H1 (cell line): ENCODE results near the gene HNF1B. TPM values are rescaled to one million over a fixed set of nuclear protein-coding genes. Genes with fewer than 3 reads are reported as not detected.

ENCODE experiments used
- CTCF ChIA-PET: fragments of 300-600 bp; sonication (Branson Sonifier 250); formaldehyde crosslinking; loops from one replicate; lab custom pipeline; 2021; ENCODE audit not compliant: partially characterized antibody; lab: Charles Lee
- POLR2A ChIA-PET: fragments of 300-600 bp; sonication (Branson Sonifier 250); formaldehyde crosslinking; loops from one replicate; lab custom pipeline; 2021; ENCODE audit warnings: inconsistent platforms; ENCODE audit not compliant: partially characterized antibody; lab: Charles Lee
- DNase-seq, 2 experiments: peaks; one replicate each; pipeline versions ENCODE4 v3.0.0 to v3.0.0-alpha.2; 2010 to 2022; ENCODE audit warnings: low spot score in 2 of 2, low read depth in 1 of 2, mixed read lengths in 1 of 2
- FAIRE-seq: peaks from 2 replicates; lab custom pipeline; 2011; peaks lifted over from hg19 to GRCh38; lab: Jason Lieb, UNC
- H2AFZ ChIP-seq: 2 replicates; pipeline ENCODE4 v1.8.1; 2012; ENCODE audit warnings: low read length, inconsistent platforms
- H2AK5ac ChIP-seq: 2 replicates; pipeline ENCODE4 v1.6.1; 2013; ENCODE audit warnings: low read depth, low read length
- H2BK120ac ChIP-seq: replicated peaks from 2 replicates; pipeline ENCODE3; 2013; ENCODE audit warnings: low read depth, low read length, inconsistent platforms
- H2BK12ac ChIP-seq: 2 replicates; pipeline ENCODE4 v1.6.1; 2013; ENCODE audit warnings: low read depth, low read length
- H2BK15ac ChIP-seq: 2 replicates; pipeline ENCODE4 v1.6.1; 2013; ENCODE audit warnings: low read length
- H2BK20ac ChIP-seq: 2 replicates; pipeline ENCODE4 v1.6.1; 2013; ENCODE audit warnings: low read length
- H2BK5ac ChIP-seq: 2 replicates; pipeline ENCODE4 v1.6.1; 2013; ENCODE audit warnings: low read depth, low read length
- H3K14ac ChIP-seq: 2 replicates; pipeline ENCODE4 v1.6.1; 2013; ENCODE audit warnings: inconsistent platforms; ENCODE audit not compliant: insufficient read length
- H3K18ac ChIP-seq: 2 replicates; pipeline ENCODE4 v1.6.1; 2013; ENCODE audit warnings: low read length; ENCODE audit errors: extremely low read depth
- H3K23ac ChIP-seq: 2 replicates; pipeline ENCODE4 v1.6.1; 2013; ENCODE audit warnings: inconsistent platforms; ENCODE audit not compliant: insufficient read length
- H3K23me2 ChIP-seq: 2 replicates; pipeline ENCODE4 v1.6.1; 2013; ENCODE audit warnings: low read depth, low read length
- H3K27ac ChIP-seq: 2 replicates; pipeline ENCODE4 v1.6.1; 2011; ENCODE audit warnings: low read depth, low read length, inconsistent platforms
- H3K27me3 ChIP-seq, 4 experiments: replicated peaks in 1 of 4; 1 replicate in 1 of 4; 2 replicates in 3 of 4; pipeline versions ENCODE4 v1.6.1 to v1.8.1; 2011 to 2013; ENCODE audit warnings: low read length in 3 of 4, mild to moderate bottlenecking in 3 of 4, inconsistent platforms in 2 of 4, mixed read lengths in 2 of 4, moderate library complexity in 1 of 4; ENCODE audit not compliant: control insufficient read depth in 3 of 4, insufficient read depth in 3 of 4; ENCODE audit errors: extremely low read depth in 1 of 4
- H3K36me3 ChIP-seq, 4 experiments: 2 replicates each; pipeline versions ENCODE4 v1.6.1 to v1.8.1; 2011 to 2013; ENCODE audit warnings: mild to moderate bottlenecking in 4 of 4, low read length in 3 of 4, moderate library complexity in 2 of 4, control low read depth in 1 of 4, inconsistent platforms in 1 of 4; ENCODE audit not compliant: insufficient read depth in 4 of 4, control insufficient read depth in 2 of 4
- H3K4ac ChIP-seq: replicated peaks from 2 replicates; pipeline ENCODE3; 2013; ENCODE audit warnings: low read length, low read depth, mixed read lengths, inconsistent platforms; ENCODE audit not compliant: insufficient read length
- H3K4me1 ChIP-seq, 4 experiments: replicated peaks in 1 of 4; 1 replicate in 1 of 4; 2 replicates in 3 of 4; pipeline versions ENCODE4 v1.6.1 to v1.8.1; 2011 to 2013; ENCODE audit warnings: low read length in 3 of 4, inconsistent platforms in 2 of 4, mixed read lengths in 1 of 4; ENCODE audit not compliant: insufficient read depth in 4 of 4, control insufficient read depth in 3 of 4
- H3K4me2 ChIP-seq, 2 experiments: 2 replicates each; pipeline versions ENCODE4 v1.6.1 to v1.8.1; 2011 to 2013; ENCODE audit warnings: low read depth in 2 of 2, low read length in 2 of 2, control low read depth in 1 of 2, inconsistent platforms in 1 of 2, mild to moderate bottlenecking in 1 of 2; ENCODE audit not compliant: insufficient read depth in 1 of 2
- H3K4me3 ChIP-seq, 4 experiments: fragments of 200-600, 300-600 bp in 1 of 4; sonication (generic), shearing (Covaris generic), sonication (Bioruptor Twin) in 1 of 4; 2 replicates each; pipeline versions ENCODE4 v1.5.1 to v1.8.1; 2011 to 2016; ENCODE audit warnings: low read length in 4 of 4, low read depth in 3 of 4, control low read depth in 2 of 4, inconsistent platforms in 2 of 4, mild to moderate bottlenecking in 2 of 4, mixed read lengths in 1 of 4, moderate library complexity in 1 of 4; ENCODE audit not compliant: insufficient read depth in 2 of 4; ENCODE audit errors: extremely low read depth in 1 of 4
- H3K56ac ChIP-seq: replicated peaks from 2 replicates; pipeline ENCODE3; 2013; ENCODE audit warnings: low read depth, mild to moderate bottlenecking, mixed read lengths, low read length, inconsistent platforms; ENCODE audit not compliant: insufficient read length
- H3K79me1 ChIP-seq: 2 replicates; pipeline ENCODE4 v1.6.1; 2013; ENCODE audit warnings: low read depth, low read length, control low read depth
- H3K79me2 ChIP-seq, 2 experiments: 2 replicates each; pipeline versions ENCODE4 v1.6.1 to v1.8.1; 2012 to 2013; ENCODE audit warnings: low read length in 2 of 2, mild to moderate bottlenecking in 2 of 2, inconsistent platforms in 1 of 2; ENCODE audit not compliant: insufficient read depth in 2 of 2, control insufficient read depth in 1 of 2
- H3K9ac ChIP-seq, 4 experiments: replicated peaks in 1 of 4; 1 replicate in 1 of 4; 2 replicates in 3 of 4; pipeline versions ENCODE4 v1.6.1 to v1.8.1; 2011 to 2013; ENCODE audit warnings: low read depth in 3 of 4, low read length in 3 of 4, control low read depth in 2 of 4, mild to moderate bottlenecking in 2 of 4, moderate library complexity in 2 of 4, inconsistent platforms in 1 of 4; ENCODE audit errors: extremely low read depth in 1 of 4
- H3K9me3 ChIP-seq, 2 experiments: 2 replicates each; pipeline versions ENCODE4 v1.6.1 to v1.8.1; 2012 to 2013; ENCODE audit warnings: mild to moderate bottlenecking in 2 of 2, moderate library complexity in 2 of 2, control low read depth in 1 of 2, inconsistent platforms in 1 of 2, low read depth in 1 of 2, low read length in 1 of 2, mixed read lengths in 1 of 2; ENCODE audit not compliant: insufficient read depth in 2 of 2
- H4K20me1 ChIP-seq, 2 experiments: replicated peaks in 1 of 2; 2 replicates each; pipeline versions ENCODE3 to v1.8.1; 2011 to 2013; ENCODE audit warnings: inconsistent platforms in 2 of 2, low read length in 2 of 2, mild to moderate bottlenecking in 1 of 2; ENCODE audit not compliant: insufficient read depth in 2 of 2, control insufficient read depth in 1 of 2
- H4K5ac ChIP-seq: 2 replicates; pipeline ENCODE4 v1.6.1; 2013; ENCODE audit warnings: low read length, low read depth, mixed read lengths, inconsistent platforms; ENCODE audit not compliant: insufficient read length
- H4K8ac ChIP-seq: 2 replicates; pipeline ENCODE4 v1.8.0; 2013; ENCODE audit warnings: mild to moderate bottlenecking, moderate library complexity, low read length, inconsistent platforms; ENCODE audit not compliant: insufficient read depth; ENCODE audit errors: extremely low read depth
- H4K91ac ChIP-seq: replicated peaks from 2 replicates; pipeline ENCODE3; 2013; ENCODE audit warnings: low read length, mixed read lengths, inconsistent platforms; ENCODE audit not compliant: insufficient read length
- CBX5 ChIP-seq: fragments of 300-800, 300-1000 bp; sonication (generic); IDR thresholded peaks from 2 replicates; pipeline ENCODE4 v1.7.1; 2016; ENCODE audit warnings: antibody characterized with exemption, low read length, low read depth
- CBX8 ChIP-seq: fragments of 300-800, 300-1000 bp; sonication (generic); IDR thresholded peaks from 2 replicates; pipeline ENCODE4 v1.7.1; 2016; ENCODE audit warnings: low read depth, low read length, borderline replicate concordance
- EGR1 ChIP-seq: IDR thresholded peaks from 2 replicates; pipeline ENCODE4 v1.6.1; 2011; ENCODE audit warnings: low read depth, low read length, borderline replicate concordance
- FOSL1 ChIP-seq: IDR thresholded peaks from 2 replicates; pipeline ENCODE4 v1.6.1; 2011; ENCODE audit warnings: mild to moderate bottlenecking, low read depth, low read length, moderate library complexity; ENCODE audit not compliant: insufficient read depth
- RBBP5 ChIP-seq: IDR thresholded peaks from 2 replicates; pipeline ENCODE4 v1.7.1; 2012; ENCODE audit warnings: low read depth, mild to moderate bottlenecking, inconsistent platforms, low read length, moderate library complexity, borderline replicate concordance
- SIN3A ChIP-seq, 2 experiments: IDR thresholded peaks in 1 of 2; conservative IDR thresholded peaks in 1 of 2; 2 replicates each; pipeline ENCODE4 v1.6.1; 2011 to 2012; ENCODE audit warnings: low read length in 2 of 2, improper control_type of control experiment in 1 of 2, low read depth in 1 of 2, mild to moderate bottlenecking in 1 of 2
- TAF1 ChIP-seq: IDR thresholded peaks from 2 replicates; pipeline ENCODE4 v1.6.1; 2011; ENCODE audit warnings: mild to moderate bottlenecking, low read depth, low read length
- WGBS, 2 experiments: shearing (Covaris generic) in 1 of 2; methylation state at CpG; one replicate each; pipeline versions ENCODE4 v1.1.6 to v1.1.7; 2013 to 2015; ENCODE audit warnings: low lambda C conversion rate in 2 of 2, mixed read lengths in 2 of 2, inconsistent platforms in 1 of 2, low coverage in 1 of 2, missing lambda C conversion rate in 1 of 2; ENCODE audit not compliant: insufficient replicate concordance in 2 of 2, insufficient coverage in 1 of 2, insufficient read length in 1 of 2; ENCODE audit errors: extremely low coverage in 1 of 2, missing lambda C conversion rate in 1 of 2; 5-methylcytosine and 5-hydroxymethylcytosine counted together
- polyA plus RNA-seq, 7 experiments: library from polyadenylated mRNA; depleted of rRNA in 3 of 7; stranded (reverse) in 5 of 7; unstranded in 2 of 7; fragments of >200 nt in 5 of 7; fragments of 200-250 nt in 2 of 7; gene quantifications; 1 replicate in 5 of 7; 2 replicates in 1 of 7; 4 replicates in 1 of 7; pipeline versions ENCODE4 v1.2.1 to v1.2.3, GENCODE V29; 2011 to 2013; ENCODE audit warnings: missing spikeins in 2 of 7, mixed read lengths in 2 of 7
- total RNA-seq: library from RNA; stranded (reverse); fragmentation: NEBNext Ultra II Directional; extraction: Animal tissue kit (Norgen Biotek cat#: 25700); gene quantifications from 2 replicates; pipeline ENCODE4 v1.2.1, GENCODE V29; 2021

HNF1B gene
- total and polyA plus RNA-seq, 2 of the 8 experiments (the other 6 are each of a cell fraction or from before 2014, with no cell fraction given): 0.13 to 0.30 TPM

GRCh38 chr17:37726248-37726647 is 18.6 kb downstream of the HNF1B start:
- WGBS, 2 experiments: 95% methylated on average over 3 of the region's 3 CpGs; no CpG with 5 or more reads in 1 of the 2 experiments
- no peak overlapping the region for H2BK5ac ChIP-seq
- H4K8ac ChIP-seq: no peak overlapping the region
- H3K4me2 ChIP-seq: no peak overlapping the region
- no peak overlapping the region for H2BK20ac ChIP-seq
- no peaks in the 10 kb centered on the region; the same call in 1 of the 2 replicates for H3K23me2 ChIP-seq
- peaks cover 0 to 7% (median 5%) of the 10 kb centered on the region in 4 experiments; a peak in 5 of 7 replicates for H3K27me3 ChIP-seq
- no peak overlapping the region for H2BK12ac ChIP-seq
- no peak overlapping the region for H4K91ac ChIP-seq
- H3K79me2 ChIP-seq: no peaks in the 10 kb centered on the region
- no peaks in the 10 kb centered on the region for H3K36me3 ChIP-seq
- no peak overlapping the region for H4K5ac ChIP-seq
- H4K20me1 ChIP-seq: peaks cover 0 to 2% of the 10 kb centered on the region in 2 experiments
- FAIRE-seq (no peak), DNase-seq (no peak)
- H3K9me3 ChIP-seq: no peaks in the 10 kb centered on the region
- H3K9ac ChIP-seq: no peak overlapping the region
- no peak overlapping the region for H2AK5ac ChIP-seq
- no peak overlapping the region for H3K14ac ChIP-seq
- ChIA-PET POLR2A (interaction anchor here (0.6 kb wide), 1 partner anchor 245 kb away, joined by 3 read pairs; no protein-coding TSS in a partner anchor), CTCF (interaction anchor here (7.2 kb wide), 1 partner anchor 9 kb away, joined by 30 read pairs; no protein-coding TSS in a partner anchor)
- H2AFZ ChIP-seq: no peak overlapping the region
- no peak overlapping the region for H2BK120ac ChIP-seq
- H3K23ac ChIP-seq: no peak overlapping the region
- no peak overlapping the region for H3K4ac ChIP-seq
- no peak overlapping the region for H3K4me3 ChIP-seq
- no peaks in the 10 kb centered on the region for H3K4me1 ChIP-seq
- H3K79me1 ChIP-seq: no peaks in the 10 kb centered on the region
- no peak overlapping the region for H2BK15ac ChIP-seq
- no peak overlapping the region for H3K27ac ChIP-seq
- no peak overlapping the region for H3K56ac ChIP-seq
- H3K18ac ChIP-seq: no peak overlapping the region
- TF ChIP-seq TAF1 (no peak), RBBP5 (no peak), EGR1 (no peak), FOSL1 (no peak), CBX8 (no peak), SIN3A (conservative IDR thresholded peaks at IDR 0.05 in 1 of 2, IDR thresholded peaks at IDR 0.05 in 1 of 2; ENCODE audit: low read depth in 1 of 2, low read length in 2 of 2) (no peak), CBX5 (no peak)
